Erythroblast (primary cell): ENCODE data around the gene CYP4F22.
"Not testable (repeated sequence)": the region's sequence is repeated elsewhere in the genome, so short reads cannot be mapped to it uniquely, and the experiment has no call there.

Experiments used
- DNase-seq, 2 experiments: peaks; one replicate each; lab custom pipeline; 2025; lab: John Stamatoyannopoulos, UW
- GATA1 ChIP-seq: IDR thresholded peaks from 2 replicates; pipeline ENCODE4 v1.6.1; 2011; ENCODE audit warnings: low read depth, mild to moderate bottlenecking, control low read depth, low read length, moderate library complexity
- POLR2A ChIP-seq: IDR thresholded peaks from 2 replicates; pipeline ENCODE4 v1.6.1; 2011; ENCODE audit warnings: mild to moderate bottlenecking, low read length

Gene CYP4F22

DNA sequence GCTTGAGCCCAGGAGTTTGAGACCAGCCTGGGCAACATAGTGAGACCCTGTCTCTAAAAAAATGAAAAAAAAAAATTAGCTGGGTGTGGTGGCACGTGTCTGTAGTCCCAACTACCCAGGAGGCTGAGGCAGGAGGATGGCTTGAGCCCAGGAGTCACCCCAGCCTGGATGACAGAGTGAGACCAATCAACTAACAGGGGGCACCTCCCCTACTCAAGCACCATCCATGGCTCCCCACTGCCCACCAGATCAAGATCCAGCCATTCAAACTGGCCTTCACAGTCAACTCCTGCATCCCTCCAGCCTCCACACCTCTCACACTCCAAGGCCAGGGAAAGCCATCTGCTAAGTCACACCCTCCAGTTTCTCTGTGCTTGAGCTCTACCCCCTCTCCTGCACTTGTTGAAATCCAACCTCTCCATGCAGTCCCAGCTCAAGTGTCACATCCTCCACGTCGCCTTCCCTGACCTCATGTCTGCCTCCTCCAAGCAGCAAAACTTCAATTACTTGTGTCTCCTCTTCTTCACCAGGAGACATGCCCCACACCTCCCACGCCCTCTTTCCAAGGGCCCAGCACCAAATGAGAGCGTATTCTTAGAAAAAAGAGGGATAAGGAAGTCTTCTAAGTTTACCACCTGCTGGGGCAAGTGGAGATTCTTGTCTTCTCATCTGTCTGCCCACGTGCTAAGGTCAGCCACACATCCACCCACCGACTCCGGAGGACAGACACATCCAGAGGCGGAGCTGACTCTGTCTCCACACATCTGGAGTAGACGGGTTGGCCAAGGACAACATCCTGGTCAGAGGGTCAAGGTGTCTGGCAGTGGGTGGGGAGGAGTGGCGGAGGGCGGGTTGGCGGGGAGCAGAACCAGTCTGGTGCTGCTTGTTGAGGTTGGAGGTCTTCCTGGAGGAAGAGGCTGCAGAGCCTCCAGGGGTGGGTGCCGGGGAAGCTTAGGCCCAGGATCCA is 974 bp upstream of the CYP4F22 start:
- DNase-seq = no peak
- no peak for TF ChIP-seq POLR2A
- TF ChIP-seq GATA1 = no peak

DNA sequence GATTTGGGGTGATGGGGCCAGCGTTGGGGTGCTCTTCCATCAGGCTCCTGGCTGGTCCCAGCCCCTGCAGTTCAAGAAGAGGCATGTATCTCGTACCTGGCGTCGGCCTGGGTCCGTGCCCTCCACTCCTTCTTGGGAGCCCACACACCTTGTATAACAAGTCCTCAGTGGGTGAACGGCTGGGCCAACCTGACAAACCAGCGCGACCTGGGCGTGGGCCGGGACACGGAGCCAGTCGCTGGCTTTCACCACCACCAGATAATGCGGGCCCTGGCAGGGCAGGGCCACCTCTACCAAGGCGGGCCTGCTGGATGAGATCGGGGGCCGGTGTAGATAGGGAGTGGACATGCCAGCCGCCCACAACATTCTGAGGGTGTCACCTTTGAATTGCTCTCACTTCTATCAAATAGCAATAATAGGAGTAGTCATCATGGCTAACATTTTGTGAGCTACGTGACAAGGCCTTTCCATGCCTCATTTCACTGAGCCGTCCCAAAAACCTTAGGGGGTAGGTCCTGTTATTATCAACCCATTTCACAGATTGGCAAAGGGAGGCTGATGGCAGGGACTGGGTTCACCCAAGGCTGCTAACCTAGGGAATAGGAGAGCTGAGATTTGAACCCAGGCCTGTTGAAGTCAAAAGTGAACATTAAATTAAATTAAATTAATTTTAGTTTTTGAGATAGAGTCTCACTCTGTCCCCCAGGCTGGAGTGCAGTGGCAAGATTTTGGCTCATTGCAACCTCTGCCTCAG is 3.5 kb downstream of the CYP4F22 start:
- TF ChIP-seq GATA1 (no peak), POLR2A (no peak)
- no peak for DNase-seq

DNA sequence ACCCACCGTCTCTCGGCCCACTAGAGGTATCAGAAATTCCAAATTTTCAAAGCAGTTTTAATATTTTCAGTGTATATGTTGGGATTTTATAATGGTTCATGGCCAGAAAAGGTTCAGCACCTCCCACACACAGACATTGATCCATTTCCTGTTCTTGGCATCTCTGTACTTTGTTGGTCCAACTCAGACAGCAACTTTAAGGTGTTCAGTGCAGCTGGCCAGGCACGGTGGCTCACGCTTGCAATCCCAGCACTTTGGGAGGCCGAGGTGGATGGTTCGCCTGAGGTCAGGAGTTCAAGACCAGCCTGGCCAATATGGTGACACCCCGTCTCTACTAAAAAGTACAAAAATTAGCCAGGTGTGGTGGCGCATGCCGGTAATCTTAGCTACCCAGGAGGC is 6.9 kb downstream of the CYP4F22 start:
- DNase-seq = not testable (repeated sequence)

DNA sequence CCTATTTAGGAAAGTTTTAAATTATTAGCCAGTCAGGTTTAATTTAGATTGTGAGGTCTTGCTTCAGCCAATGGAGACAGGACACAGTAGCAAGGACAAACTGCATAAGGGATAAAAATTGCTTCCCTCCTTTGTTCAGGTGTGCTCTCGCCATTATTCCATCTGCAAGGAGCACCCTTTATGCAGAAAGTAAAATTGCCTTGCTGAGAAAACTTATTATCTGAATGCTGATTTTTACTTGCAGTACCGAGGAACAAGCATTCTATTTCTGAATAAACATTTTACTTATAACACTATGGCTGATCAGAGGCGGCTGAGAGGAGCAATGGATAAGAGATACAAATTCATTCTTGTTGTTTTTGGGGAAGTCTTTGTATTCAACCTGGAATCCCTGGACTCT is 8.0 kb downstream of the CYP4F22 start:
- DNase-seq = no peak
- no peak for TF ChIP-seq POLR2A
- no peak for TF ChIP-seq GATA1

DNA sequence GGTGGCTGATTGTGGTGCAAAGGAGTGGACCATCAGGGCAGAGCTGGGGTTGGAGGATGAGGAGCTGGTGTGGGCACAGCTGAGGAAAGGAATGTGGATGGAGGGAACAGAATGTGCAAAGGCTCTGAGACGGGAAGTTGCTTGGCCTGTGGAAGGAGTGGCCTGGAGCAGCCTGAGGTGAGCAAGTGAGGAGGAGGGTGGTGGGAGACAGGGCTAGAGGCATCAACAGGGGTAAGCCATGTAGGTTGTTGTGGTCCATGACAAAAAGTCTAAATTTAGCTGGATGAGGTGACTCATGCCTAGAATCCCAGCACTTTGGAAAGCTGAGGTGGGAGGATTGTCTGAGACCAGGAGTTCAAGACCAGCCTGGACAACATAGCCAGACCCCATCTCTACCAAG is 9.5 kb downstream of the CYP4F22 start:
- DNase-seq = no peak
- TF ChIP-seq POLR2A (no peak), GATA1 (no peak)

DNA sequence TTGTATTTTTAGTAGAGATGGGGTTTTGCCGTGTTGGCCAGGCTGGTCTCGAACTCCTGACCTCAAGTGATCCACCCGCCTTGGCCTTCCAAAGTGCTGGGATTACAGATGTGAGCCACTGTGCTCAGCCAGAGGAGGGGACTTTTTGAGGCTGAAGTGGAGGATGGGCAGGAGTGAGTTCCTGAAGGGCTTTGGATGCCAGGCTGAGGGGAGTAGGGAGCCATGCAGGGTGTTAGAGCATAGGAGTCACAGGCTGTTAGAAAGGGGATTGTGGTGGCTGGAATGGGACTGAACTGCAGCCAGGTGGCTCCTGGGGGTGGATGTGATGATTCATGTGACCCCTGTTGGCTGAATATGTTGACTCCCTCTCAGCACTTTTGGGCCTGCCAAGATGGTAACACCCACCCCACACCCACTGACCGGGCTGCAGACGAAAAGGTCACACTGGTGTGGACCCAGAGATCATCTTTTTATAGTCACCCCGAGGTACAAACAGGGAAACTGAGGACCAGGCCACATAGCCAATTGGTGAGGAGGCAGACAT is 11.2 kb downstream of the CYP4F22 start:
- TF ChIP-seq POLR2A (no peak), GATA1 (no peak)

DNA sequence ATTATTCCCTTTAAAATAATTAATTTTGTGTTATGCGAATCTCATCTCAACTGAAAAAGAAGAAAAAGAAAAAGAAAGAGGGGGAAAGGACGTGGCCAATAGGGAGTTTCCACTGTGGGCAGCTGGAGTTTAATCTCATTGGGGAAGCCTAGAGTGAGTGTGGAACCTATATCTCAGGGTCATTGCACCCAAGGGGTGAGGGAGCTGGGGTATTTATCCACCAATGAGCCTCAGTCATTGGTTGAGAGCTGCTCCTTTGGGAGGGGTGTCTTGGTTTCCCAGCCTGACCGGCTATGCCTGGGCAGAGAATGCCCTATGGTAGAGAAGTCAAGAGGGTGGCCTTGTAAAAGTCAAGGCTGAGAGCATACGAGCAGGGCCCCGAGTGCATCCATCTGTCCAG is 16.5 kb downstream of the CYP4F22 start:
- no peak for DNase-seq
- TF ChIP-seq POLR2A (no peak), GATA1 (no peak)

More for the DNA sequence above, 11.2 kb downstream of the CYP4F22 start:
- no peak for DNase-seq

DNA sequence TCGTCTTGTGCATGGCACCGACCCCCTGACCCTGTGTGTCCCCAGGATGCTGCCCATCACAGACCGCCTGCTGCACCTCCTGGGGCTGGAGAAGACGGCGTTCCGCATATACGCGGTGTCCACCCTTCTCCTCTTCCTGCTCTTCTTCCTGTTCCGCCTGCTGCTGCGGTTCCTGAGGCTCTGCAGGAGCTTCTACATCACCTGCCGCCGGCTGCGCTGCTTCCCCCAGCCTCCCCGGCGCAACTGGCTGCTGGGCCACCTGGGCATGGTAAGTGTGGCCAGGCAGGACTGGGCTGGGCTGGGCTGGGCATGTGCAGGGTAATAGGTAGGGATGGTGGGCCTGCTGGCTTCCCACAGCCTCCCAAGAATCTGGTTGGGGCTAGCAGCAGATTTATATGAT is 17.0 kb downstream of the CYP4F22 start:
- TF ChIP-seq GATA1 = no peak
- TF ChIP-seq POLR2A = no peak
- no peak for DNase-seq

DNA sequence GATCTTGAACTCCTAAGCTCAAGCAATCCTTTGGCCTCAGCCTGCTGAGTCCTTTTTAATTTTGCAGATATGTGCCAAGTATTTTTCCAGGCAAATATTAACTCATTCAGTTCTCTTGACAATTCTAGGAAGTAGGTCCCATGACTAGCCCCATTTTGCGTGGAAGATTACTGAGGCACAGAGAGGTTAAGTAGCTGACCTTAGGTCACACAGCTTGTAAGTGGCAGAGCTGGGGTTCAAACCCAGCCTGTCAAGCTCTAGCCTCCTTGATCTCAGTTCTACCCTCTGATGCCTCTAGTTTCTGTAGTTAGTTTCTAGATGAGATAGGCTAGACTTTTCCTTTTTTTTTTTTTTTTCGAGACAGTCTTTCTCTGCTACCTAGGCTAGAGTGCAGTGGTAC is 18.1 kb downstream of the CYP4F22 start:
- DNase-seq = no peak
- TF ChIP-seq GATA1 = no peak
- no peak for TF ChIP-seq POLR2A

DNA sequence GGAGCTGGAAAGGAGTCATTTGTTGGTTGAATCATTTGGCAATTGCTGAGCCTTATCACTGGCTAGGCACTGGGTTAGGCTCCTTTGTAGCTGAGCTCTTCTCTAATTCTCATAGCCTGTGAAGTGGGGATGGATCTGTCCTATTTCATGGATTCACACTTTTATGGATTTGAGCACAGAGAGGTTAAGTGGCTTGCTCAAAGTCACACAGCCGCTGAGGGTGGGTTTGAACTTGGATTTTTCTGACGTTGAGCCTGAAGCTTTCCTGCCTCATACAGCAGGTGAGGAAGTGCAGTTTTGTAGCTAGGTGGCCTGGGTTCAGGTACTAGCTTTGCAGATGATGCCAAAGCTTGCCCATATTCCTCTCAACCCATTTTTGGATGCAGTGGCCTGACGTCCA is 19.4 kb downstream of the CYP4F22 start:
- no peak for DNase-seq
- TF ChIP-seq POLR2A (no peak), GATA1 (no peak)

DNA sequence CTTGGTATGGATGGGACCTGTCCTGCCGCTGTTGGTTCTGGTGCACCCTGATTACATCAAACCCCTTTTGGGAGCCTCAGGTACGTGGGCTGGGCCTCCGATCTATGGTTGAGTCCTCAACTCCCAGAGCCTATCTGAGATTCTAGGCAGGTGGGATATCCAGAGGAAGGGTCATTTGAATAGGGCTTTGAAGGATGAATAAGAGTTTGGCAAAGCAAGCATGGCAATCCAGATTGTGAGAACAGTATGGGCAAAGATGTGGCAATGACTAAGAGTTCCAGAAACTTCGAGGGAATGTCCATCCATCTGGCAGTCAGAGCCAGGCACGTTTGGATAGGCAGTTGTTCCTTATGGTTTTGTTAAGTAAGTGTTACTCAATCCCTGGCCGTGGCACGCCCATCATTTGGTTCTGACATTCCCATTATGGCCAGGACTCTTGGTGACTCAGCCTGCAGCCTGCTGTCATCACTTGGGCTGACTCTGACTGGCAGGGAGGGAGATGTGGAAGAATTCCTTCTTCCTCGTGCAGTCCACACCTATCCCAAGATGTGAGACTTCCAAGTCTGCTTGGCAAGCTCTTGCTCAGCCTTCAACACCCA is 21.5 kb downstream of the CYP4F22 start:
- TF ChIP-seq GATA1 (no peak), POLR2A (no peak)
- DNase-seq = no peak

DNA sequence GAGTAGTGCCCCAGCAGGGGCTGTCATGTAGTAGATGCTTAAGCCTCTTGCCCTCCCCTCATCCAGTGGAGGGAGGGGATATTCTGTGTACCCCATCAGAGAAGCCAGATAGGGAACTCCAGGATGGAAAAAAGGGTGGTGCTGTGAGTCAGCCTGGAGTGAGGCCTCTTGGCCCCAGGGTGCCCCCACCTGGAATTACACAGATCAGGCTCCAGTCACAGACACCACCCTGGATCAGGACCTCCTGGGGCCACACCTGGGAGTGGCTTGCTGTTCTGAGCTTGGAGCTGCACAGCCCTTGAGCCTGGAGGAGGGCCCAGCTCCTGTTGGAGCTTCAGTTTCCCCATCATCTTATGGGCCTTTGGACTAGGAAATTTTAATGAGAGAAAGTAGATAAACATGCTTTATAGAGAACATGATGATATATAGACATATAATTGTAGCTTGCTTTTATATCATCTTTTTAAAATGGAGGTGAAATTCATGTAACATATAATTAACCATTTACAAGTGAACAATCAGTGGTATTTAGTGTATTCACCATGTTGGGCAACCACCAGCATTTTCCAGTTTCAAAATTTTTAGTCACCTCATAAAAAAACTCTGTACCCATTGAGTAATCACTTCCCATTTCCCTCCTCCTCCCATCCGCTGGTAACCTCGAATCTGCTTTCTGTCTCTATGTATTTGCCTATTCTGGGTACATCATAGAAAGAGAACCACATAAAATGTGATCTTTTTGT is 24.6 kb downstream of the CYP4F22 start:
- no peak for DNase-seq
- TF ChIP-seq POLR2A = no peak

DNA sequence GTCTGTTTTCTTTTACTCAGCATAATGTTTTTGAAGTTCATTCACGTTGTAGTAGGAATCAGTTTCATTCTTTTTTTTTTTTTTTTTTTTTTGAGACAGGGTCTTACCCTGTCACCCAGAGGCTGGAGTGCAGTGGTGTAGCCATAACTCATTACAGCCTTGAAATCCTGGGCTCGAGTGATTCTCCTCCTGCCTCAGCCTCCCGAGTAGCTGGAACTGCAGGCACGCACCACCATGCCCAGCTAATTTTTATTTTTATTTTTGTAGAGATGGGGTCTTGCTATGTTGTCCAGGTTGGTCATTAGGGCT is 25.2 kb downstream of the CYP4F22 start:
- DNase-seq = not testable (repeated sequence)
